Astrocyte (in vitro differentiated cells and primary cell): ENCODE data around the gene CDK8. TPM values are rescaled to one million over a fixed set of nuclear protein-coding genes. Genes with fewer than 3 reads are reported as not detected.

Experiments used
- DNase-seq: peaks from one replicate; pipeline ENCODE4 v3.0.0-alpha.2; 2010; ENCODE audit warnings: low read depth
- FAIRE-seq: peaks from 2 replicates; lab custom pipeline; 2011; peaks lifted over from hg19 to GRCh38; lab: Jason Lieb, UNC
- H2AFZ ChIP-seq: 2 replicates; pipeline ENCODE4 v1.6.0; 2012; ENCODE audit warnings: low read depth, low read length, inconsistent platforms
- H3K27ac ChIP-seq: 2 replicates; pipeline ENCODE4 v1.5.1; 2011; ENCODE audit warnings: low read depth, low read length, inconsistent platforms
- H3K27me3 ChIP-seq: 2 replicates; pipeline ENCODE4 v1.6.0; 2011; ENCODE audit warnings: low read length, inconsistent platforms; ENCODE audit not compliant: insufficient read depth
- H3K36me3 ChIP-seq: 2 replicates; pipeline ENCODE4 v1.5.1; 2011; ENCODE audit warnings: low read length, inconsistent platforms; ENCODE audit not compliant: insufficient read depth
- H3K4me1 ChIP-seq: 2 replicates; pipeline ENCODE4 v1.5.1; 2011; ENCODE audit warnings: low read length, inconsistent platforms; ENCODE audit not compliant: insufficient read depth
- H3K4me2 ChIP-seq: 2 replicates; pipeline ENCODE4 v1.6.0; 2012; ENCODE audit warnings: low read length, inconsistent platforms
- H3K4me3 ChIP-seq: 2 replicates; pipeline ENCODE4 v1.5.1; 2011; ENCODE audit warnings: low read depth, mild to moderate bottlenecking, low read length, inconsistent platforms; ENCODE audit not compliant: insufficient read depth
- H3K79me2 ChIP-seq: 2 replicates; pipeline ENCODE4 v1.6.0; 2012; ENCODE audit warnings: mild to moderate bottlenecking, low read length, inconsistent platforms; ENCODE audit not compliant: insufficient read depth
- H3K9ac ChIP-seq: 2 replicates; pipeline ENCODE4 v1.6.0; 2012; ENCODE audit warnings: mild to moderate bottlenecking, low read length, inconsistent platforms
- H3K9me3 ChIP-seq: 2 replicates; pipeline ENCODE4 v1.5.1; 2012; ENCODE audit warnings: low read depth, mild to moderate bottlenecking, low read length, inconsistent platforms; ENCODE audit not compliant: insufficient read depth
- H4K20me1 ChIP-seq: 2 replicates; pipeline ENCODE4 v1.6.0; 2012; ENCODE audit warnings: low read length, inconsistent platforms; ENCODE audit not compliant: insufficient read depth
- H3K27ac Mint-ChIP-seq: one replicate; pipeline ENCODE4 v1.8.0; 2021; ENCODE audit warnings: mild to moderate bottlenecking, mixed read lengths; ENCODE audit not compliant: unreplicated experiment
- H3K27me3 Mint-ChIP-seq: one replicate; pipeline ENCODE4 v1.8.0; 2021; ENCODE audit warnings: low read depth, mixed read lengths; ENCODE audit not compliant: unreplicated experiment
- H3K36me3 Mint-ChIP-seq: one replicate; pipeline ENCODE4 v1.8.0; 2021; ENCODE audit warnings: low read depth, mixed read lengths; ENCODE audit not compliant: unreplicated experiment
- H3K4me1 Mint-ChIP-seq: one replicate; pipeline ENCODE4 v1.8.0; 2021; ENCODE audit warnings: low read depth, mixed read lengths; ENCODE audit not compliant: unreplicated experiment
- H3K4me3 Mint-ChIP-seq: one replicate; pipeline ENCODE4 v1.8.0; 2021; ENCODE audit warnings: mild to moderate bottlenecking, moderate library complexity, mixed read lengths; ENCODE audit not compliant: unreplicated experiment
- H3K9me3 Mint-ChIP-seq: one replicate; pipeline ENCODE4 v1.8.0; 2021; ENCODE audit warnings: mild to moderate bottlenecking, mixed read lengths; ENCODE audit not compliant: unreplicated experiment
- EZH2 ChIP-seq: IDR thresholded peaks from 2 replicates; pipeline ENCODE4 v1.6.1; 2012; ENCODE audit warnings: mild to moderate bottlenecking, low read length, inconsistent platforms; ENCODE audit not compliant: insufficient read depth
- total RNA-seq: library from RNA; stranded (reverse); gene quantifications from 2 replicates; pipeline ENCODE4 v1.2.1, GENCODE V29; 2021
- TF ChIP-seq, protein P1 (sequence below): IDR thresholded peaks from 2 replicates; pipeline ENCODE4 v1.5.1; 2011; ENCODE audit warnings: low read depth, mild to moderate bottlenecking, inconsistent platforms, low read length, moderate library complexity; ENCODE audit not compliant: insufficient read depth

The CDK8 gene
- total RNA-seq, 1 donor from 2014 or later = 32.4 TPM

DNA sequence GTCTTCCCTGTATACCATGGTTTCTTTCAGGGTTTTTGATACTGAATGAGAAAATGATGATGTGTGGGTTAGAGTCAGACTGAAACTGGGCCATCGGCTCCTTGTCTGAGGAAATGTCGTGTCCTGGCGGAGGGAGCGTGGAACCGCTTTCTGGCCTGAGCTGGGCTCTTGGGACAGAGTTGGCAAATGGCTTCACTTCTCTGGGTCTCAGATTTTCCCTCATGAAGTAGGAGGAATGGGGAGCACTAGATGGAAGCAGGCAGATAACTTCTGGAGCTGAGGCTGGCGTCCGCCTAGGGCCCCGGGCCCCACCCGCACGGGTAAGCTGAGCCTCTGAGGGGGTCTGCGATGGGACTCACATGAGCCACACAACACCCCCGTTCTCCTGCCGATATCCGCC, 170.3 kb downstream of the CDK8 start:
- no peak for TF ChIP-seq EZH2
- TF ChIP-seq, protein P1, sequence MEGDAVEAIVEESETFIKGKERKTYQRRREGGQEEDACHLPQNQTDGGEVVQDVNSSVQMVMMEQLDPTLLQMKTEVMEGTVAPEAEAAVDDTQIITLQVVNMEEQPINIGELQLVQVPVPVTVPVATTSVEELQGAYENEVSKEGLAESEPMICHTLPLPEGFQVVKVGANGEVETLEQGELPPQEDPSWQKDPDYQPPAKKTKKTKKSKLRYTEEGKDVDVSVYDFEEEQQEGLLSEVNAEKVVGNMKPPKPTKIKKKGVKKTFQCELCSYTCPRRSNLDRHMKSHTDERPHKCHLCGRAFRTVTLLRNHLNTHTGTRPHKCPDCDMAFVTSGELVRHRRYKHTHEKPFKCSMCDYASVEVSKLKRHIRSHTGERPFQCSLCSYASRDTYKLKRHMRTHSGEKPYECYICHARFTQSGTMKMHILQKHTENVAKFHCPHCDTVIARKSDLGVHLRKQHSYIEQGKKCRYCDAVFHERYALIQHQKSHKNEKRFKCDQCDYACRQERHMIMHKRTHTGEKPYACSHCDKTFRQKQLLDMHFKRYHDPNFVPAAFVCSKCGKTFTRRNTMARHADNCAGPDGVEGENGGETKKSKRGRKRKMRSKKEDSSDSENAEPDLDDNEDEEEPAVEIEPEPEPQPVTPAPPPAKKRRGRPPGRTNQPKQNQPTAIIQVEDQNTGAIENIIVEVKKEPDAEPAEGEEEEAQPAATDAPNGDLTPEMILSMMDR = no peak
- FAIRE-seq = no peak
- Histone ChIP-seq H3K4me2 (no peak overlapping the region), H3K36me3 (no peaks in the 10 kb centered on the region), H3K4me3 (no peak overlapping the region), H3K27ac (no peak overlapping the region), H2AFZ (no peak overlapping the region), H3K27me3 (no peaks in the 10 kb centered on the region), H3K79me2 (no peaks in the 10 kb centered on the region), H3K4me1 (peaks cover 3% of the 10 kb centered on the region), H3K9ac (no peak overlapping the region), H4K20me1 (no peaks in the 10 kb centered on the region), H3K9me3 (no peaks in the 10 kb centered on the region)
- DNase-seq = no peak
- H3K27ac Mint-ChIP-seq = peak overlapping the region; percentile 95
- H3K36me3 Mint-ChIP-seq = no peaks in the 10 kb centered on the region
- no peaks in the 10 kb centered on the region for H3K27me3 Mint-ChIP-seq
- H3K4me1 Mint-ChIP-seq = peaks cover 14% of the 10 kb centered on the region
- no peaks in the 10 kb centered on the region for H3K9me3 Mint-ChIP-seq
- H3K4me3 Mint-ChIP-seq = no peak overlapping the region

- Histone ChIP-seq H3K36me3 (no peaks in the 10 kb centered on the region), H2AFZ (no peak overlapping the region), H4K20me1 (no peaks in the 10 kb centered on the region), H3K27me3 (no peaks in the 10 kb centered on the region), H3K9ac (no peak overlapping the region), H3K4me1 (peaks cover 3% of the 10 kb centered on the region), H3K9me3 (no peaks in the 10 kb centered on the region), H3K4me2 (peak overlapping the region; percentile 13), H3K27ac (no peak overlapping the region), H3K4me3 (no peak overlapping the region), H3K79me2 (no peaks in the 10 kb centered on the region)
- peaks cover 3% of the 10 kb centered on the region for H3K36me3 Mint-ChIP-seq
- TF ChIP-seq EZH2 = no peak
- TF ChIP-seq, protein P1 = no peak
- no peak for FAIRE-seq
- H3K4me1 Mint-ChIP-seq = peaks cover 14% of the 10 kb centered on the region
- no peak overlapping the region for H3K27ac Mint-ChIP-seq
- peak; percentile 51 for DNase-seq
- no peak overlapping the region for H3K4me3 Mint-ChIP-seq
- no peaks in the 10 kb centered on the region for H3K27me3 Mint-ChIP-seq
- peaks cover 4% of the 10 kb centered on the region for H3K9me3 Mint-ChIP-seq
These were observed 171.8 kb downstream of the CDK8 start for GRCh38 chr13:26425443-26426358.

- Histone ChIP-seq H3K36me3 (no peaks in the 10 kb centered on the region), H3K4me3 (no peak overlapping the region), H3K9ac (no peak overlapping the region), H4K20me1 (no peaks in the 10 kb centered on the region), H3K4me2 (no peak overlapping the region), H3K27ac (no peak overlapping the region), H3K4me1 (no peaks in the 10 kb centered on the region), H3K79me2 (no peaks in the 10 kb centered on the region), H3K27me3 (peaks cover 2% of the 10 kb centered on the region), H2AFZ (no peak overlapping the region), H3K9me3 (peaks cover 4% of the 10 kb centered on the region)
- Mint-ChIP-seq H3K9me3 (peaks cover 33% of the 10 kb centered on the region), H3K27me3 (peaks cover 3% of the 10 kb centered on the region), H3K27ac (no peak overlapping the region), H3K4me3 (no peak overlapping the region), H3K36me3 (peaks cover 11% of the 10 kb centered on the region), H3K4me1 (no peaks in the 10 kb centered on the region)
- TF ChIP-seq EZH2 = no peak
- TF ChIP-seq, protein P1 = no peak
- DNase-seq = no peak
- FAIRE-seq = no peak
These were observed 179.8 kb downstream of the CDK8 start for GRCh38 chr13:26433776-26434175.
